ENCODE measurements around the gene DHH. TPM values are rescaled to one million over a fixed set of nuclear protein-coding genes. Genes with fewer than 3 reads are reported as not detected.
A peak's percentile ranks its signal among the peaks of the same experiment; 100 is the strongest.

DHH gene
- total RNA-seq, 1 donor from 2014 or later, result 0.46 TPM

DNA sequence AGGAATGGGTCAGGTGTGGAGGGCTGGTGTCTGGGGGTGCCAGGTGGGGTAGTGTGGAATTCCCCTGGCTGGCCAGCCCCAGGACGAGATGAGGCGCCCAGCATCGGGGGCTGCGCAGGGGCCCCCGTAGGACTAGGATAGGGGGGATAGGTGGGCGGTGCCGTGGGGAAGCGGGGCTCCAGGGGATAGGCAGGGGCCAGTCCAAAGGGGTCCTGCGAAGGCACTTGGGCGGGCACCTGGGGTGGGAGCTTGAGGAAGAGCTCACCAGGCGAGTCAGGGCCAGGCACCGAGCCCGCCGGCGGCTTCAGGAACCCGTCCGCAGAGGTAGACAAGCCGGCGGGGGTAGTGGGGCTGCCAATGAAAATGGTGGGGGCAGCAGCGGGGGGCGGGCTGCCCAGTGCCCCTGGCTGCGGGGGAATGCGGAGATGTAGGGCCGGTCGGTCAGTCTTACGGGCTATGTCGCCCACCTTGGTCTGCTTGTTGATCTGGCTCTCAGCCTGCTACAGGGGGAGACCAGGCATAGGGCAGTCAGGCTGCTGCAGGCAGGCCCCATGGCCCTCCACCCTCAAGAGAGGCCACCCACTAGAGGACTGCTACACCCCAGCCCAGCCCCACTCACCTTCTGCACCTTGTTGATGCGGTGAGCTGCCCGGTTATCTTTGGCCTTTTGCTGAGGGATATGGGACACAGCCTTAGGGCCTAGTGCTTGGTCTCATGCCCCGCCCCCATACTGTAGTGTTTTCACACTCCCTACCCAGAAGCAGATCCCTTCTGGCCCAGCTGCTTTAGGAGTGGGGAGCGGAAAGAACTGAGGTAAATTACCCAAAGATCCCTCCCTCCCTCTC lies 53.3 kb downstream of the DHH start:
- no peaks in the 10 kb centered on the region for H3K4me1 Mint-ChIP-seq (ENCODE audit: unreplicated experiment)
- no peak overlapping the region for H3K27ac Mint-ChIP-seq (ENCODE audit: unreplicated experiment)
- no peak overlapping the region for H3K4me3 Mint-ChIP-seq (ENCODE audit: unreplicated experiment)
- peaks cover 54% of the 10 kb centered on the region for H3K36me3 Mint-ChIP-seq (ENCODE audit: low read depth, unreplicated experiment)
- peaks cover 9% of the 10 kb centered on the region for H3K27me3 Mint-ChIP-seq (ENCODE audit: unreplicated experiment)
- TF ChIP-seq, protein P1, sequence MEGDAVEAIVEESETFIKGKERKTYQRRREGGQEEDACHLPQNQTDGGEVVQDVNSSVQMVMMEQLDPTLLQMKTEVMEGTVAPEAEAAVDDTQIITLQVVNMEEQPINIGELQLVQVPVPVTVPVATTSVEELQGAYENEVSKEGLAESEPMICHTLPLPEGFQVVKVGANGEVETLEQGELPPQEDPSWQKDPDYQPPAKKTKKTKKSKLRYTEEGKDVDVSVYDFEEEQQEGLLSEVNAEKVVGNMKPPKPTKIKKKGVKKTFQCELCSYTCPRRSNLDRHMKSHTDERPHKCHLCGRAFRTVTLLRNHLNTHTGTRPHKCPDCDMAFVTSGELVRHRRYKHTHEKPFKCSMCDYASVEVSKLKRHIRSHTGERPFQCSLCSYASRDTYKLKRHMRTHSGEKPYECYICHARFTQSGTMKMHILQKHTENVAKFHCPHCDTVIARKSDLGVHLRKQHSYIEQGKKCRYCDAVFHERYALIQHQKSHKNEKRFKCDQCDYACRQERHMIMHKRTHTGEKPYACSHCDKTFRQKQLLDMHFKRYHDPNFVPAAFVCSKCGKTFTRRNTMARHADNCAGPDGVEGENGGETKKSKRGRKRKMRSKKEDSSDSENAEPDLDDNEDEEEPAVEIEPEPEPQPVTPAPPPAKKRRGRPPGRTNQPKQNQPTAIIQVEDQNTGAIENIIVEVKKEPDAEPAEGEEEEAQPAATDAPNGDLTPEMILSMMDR (IDR thresholded peaks at IDR 0.05; ENCODE audit: unreplicated experiment), result no peak
- no peaks in the 10 kb centered on the region for H3K9me3 Mint-ChIP-seq (ENCODE audit: unreplicated experiment)
- no peak for DNase-seq (ENCODE audit: low spot score)

DNA sequence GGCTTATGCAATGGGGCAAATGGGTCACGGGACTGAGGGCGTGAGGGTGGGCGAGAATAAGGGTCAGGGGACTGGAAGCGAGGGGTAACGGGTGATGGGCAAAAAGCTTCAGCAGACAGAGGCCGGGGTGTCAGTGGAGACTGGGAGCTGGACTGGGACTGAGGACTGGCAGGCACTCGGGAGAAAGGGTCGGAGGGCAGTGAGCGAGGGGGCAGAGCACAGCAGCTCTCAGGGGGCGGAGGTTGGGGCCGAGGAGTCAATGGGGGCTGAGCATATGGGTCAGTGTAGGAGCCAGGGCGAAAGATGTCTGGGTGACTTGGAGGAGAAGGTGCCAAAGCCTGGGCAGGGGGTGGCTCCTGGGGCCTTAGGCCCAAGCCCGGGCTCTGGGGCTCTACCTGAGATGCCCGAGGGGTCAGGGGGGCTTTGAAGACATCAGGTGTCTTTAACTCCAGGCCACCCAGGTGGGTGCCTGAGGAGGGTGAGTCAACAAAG lies 54.2 kb downstream of the DHH start:
- peaks cover 14% of the 10 kb centered on the region for H3K27me3 Mint-ChIP-seq (ENCODE audit: unreplicated experiment)
- H3K27ac Mint-ChIP-seq (ENCODE audit: unreplicated experiment), result no peak overlapping the region
- TF ChIP-seq, protein P1 (IDR thresholded peaks at IDR 0.05; ENCODE audit: unreplicated experiment), result no peak
- no peak overlapping the region for H3K4me3 Mint-ChIP-seq (ENCODE audit: unreplicated experiment)
- no peaks in the 10 kb centered on the region for H3K4me1 Mint-ChIP-seq (ENCODE audit: unreplicated experiment)
- no peaks in the 10 kb centered on the region for H3K9me3 Mint-ChIP-seq (ENCODE audit: unreplicated experiment)
- H3K36me3 Mint-ChIP-seq (ENCODE audit: low read depth, unreplicated experiment), result peaks cover 53% of the 10 kb centered on the region
- DNase-seq (ENCODE audit: low spot score), result no peak

DNA sequence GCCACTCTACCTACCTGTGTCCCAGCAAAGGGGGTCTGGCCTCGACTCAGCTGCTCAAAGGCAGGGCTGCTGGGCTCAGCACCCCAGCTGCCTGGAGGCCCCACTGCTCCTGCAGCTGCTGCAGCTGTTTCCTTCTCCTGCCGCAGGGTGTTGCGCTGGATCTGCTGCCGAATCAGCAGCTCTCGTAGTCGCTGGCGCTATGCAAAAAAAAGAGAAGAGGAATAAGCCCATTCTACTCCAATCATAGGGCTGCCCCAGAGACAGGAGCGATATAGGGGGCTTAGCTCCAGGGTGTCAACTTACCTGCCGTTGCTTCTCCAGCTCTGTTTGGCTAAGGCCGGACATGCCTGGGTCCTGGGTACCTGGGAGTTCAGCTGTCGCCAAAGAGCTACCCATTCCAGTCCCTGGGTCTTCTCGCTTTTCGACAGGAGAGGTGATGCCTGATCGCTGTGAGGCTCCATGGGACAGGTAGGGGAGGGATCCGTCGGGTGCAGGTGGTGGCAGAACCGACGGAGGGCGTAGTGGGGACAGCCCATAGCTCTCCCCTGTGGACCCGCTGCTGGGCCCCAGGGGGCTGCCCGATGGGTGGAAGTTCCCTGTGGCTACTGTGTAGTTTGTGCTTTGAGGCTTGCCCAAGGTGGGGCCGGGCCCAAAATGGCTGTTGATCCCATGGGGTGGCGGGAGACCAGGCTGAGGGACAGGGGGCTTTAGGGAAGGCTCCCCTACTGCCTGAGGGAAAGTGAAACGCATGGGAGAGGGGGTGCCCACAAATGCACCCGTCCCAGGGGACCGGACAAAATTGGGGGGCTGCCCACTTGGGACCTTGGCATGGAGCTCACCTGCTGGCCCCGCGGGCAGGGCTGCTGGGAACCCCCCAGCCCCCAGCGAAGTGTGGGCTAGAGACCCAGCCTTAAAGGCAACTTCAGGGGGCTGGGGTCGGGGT lies 54.9 kb downstream of the DHH start:
- Mint-ChIP-seq H3K4me3 (ENCODE audit: unreplicated experiment) (no peak overlapping the region), H3K27ac (ENCODE audit: unreplicated experiment) (no peak overlapping the region), H3K4me1 (ENCODE audit: unreplicated experiment) (no peaks in the 10 kb centered on the region), H3K27me3 (ENCODE audit: unreplicated experiment) (peaks cover 13% of the 10 kb centered on the region), H3K36me3 (ENCODE audit: low read depth, unreplicated experiment) (peaks cover 58% of the 10 kb centered on the region), H3K9me3 (ENCODE audit: unreplicated experiment) (no peaks in the 10 kb centered on the region)
- no peak for DNase-seq (ENCODE audit: low spot score)
- TF ChIP-seq, protein P1 (IDR thresholded peaks at IDR 0.05; ENCODE audit: unreplicated experiment), result no peak

DNA sequence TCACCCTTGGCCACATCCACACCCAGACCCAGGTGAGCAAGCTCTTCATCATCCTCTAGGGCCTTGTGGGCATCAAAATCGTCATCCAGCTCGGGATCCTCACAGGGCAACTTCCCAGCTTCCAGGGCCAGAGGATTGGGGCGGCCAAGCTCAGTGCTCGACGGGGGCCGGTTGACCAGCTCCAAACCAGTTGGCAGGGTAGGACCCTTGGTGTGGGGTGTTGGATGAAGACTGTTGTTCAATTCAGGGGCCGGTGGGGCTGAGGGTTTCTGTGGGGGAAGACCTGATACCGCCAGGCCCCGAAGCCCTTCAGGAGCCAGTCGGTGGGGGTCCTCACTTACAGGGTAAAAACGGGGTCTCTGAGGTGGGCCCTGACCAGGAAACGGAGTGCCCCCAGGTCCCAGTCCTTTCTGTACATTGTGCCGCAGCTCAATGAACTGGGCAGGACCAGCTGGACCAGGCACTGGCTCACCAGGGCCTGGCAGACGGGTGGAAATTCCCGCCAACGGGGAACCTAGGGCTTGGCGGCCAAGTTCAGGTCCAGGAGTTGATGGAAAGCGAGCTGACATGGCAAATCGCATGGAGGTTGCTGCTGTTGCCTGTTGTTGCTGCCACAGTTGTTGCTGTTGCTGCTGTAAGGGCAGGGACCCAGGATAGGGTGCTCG lies 56.2 kb downstream of the DHH start:
- TF ChIP-seq, protein P1 (IDR thresholded peaks at IDR 0.05; ENCODE audit: unreplicated experiment), result no peak
- no peak for DNase-seq (ENCODE audit: low spot score)

More for the DNA sequence above, 56.2 kb downstream of the DHH start:
- Mint-ChIP-seq H3K9me3 (ENCODE audit: unreplicated experiment) (no peaks in the 10 kb centered on the region), H3K27ac (ENCODE audit: unreplicated experiment) (no peak overlapping the region), H3K4me3 (ENCODE audit: unreplicated experiment) (peak overlapping the region; percentile 58), H3K36me3 (ENCODE audit: low read depth, unreplicated experiment) (peaks cover 57% of the 10 kb centered on the region), H3K4me1 (ENCODE audit: unreplicated experiment) (no peaks in the 10 kb centered on the region), H3K27me3 (ENCODE audit: unreplicated experiment) (peaks cover 15% of the 10 kb centered on the region)

Measured in endothelial cell (in vitro differentiated cells).